ENCODE results near the gene EHD2. TPM values are rescaled to one million over a fixed set of nuclear protein-coding genes. Genes with fewer than 3 reads are reported as not detected.
"Not testable (repeated sequence)": the region's sequence is repeated elsewhere in the genome, so short reads cannot be mapped to it uniquely, and the experiment has no call there.

The EHD2 gene
- total RNA-seq, 1 donor from 2014 or later = 1.2 TPM

GRCh38 chr19:47741544-47742140 is 28.4 kb downstream of the EHD2 start:
- no peak for FAIRE-seq
- no peak for DNase-seq (ENCODE audit: low spot score in 2 of 2)

DNA sequence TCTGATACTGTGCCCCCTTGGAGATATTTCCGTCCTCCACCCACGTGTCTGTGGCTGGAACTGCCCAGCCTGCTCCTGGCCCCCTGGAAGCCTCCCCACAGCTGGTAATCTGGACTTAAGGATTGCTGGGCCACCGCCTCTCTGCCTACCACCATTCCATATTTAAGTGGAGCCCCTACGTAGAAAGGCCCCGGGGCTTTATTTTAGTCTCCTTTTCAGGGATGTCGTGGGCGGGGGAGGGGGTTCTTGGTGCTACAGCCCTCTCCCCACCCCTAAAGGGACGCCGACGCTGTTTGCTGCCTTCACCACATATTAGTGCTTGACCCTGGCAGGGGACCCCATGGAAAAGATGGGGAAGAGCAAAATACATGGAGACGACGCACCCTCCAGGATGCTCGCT is 29.4 kb downstream of the EHD2 start:
- DNase-seq (ENCODE audit: low spot score in 2 of 2) = no peak
- no peak for FAIRE-seq

DNA sequence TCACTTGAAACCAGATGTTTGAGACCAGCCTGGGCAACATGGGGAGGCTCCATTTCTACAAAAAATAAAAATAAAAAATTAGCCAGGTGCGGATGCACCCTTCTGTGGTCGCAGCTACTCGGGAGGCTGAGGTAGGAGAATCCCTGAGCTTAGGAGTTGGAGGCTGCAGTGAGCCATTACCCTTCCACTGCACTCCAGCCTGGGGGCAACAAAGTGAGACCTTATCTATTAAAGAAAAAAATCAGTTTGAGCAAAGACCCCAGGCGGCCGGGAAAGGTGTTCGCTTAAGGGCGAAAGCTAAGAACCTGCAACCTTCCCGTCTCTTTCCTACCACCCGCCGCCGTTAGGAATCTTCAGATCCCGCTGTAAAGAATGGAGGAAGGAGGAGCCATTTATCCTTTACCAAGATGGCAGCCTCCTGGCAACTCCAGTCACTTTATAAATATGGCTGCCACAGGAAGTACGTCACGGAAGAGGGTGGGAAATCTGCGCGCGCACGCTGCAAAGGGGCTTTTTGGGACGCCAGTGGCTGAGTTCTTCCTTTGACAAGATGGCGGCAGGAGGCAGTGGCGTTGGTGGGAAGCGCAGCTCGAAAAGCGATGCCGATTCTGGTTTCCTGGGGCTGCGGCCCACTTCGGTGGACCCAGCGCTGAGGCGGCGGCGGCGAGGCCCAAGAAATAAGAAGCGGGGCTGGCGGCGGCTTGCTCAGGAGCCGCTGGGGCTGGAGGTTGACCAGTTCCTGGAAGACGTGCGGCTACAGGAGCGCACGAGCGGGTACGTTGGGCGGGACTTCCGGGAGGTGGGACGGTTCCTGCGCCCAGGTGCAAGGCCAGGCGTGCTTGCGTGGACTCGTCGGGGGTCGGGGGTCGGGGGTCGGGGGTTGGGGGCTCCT is 32.0 kb downstream of the EHD2 start, which contains the start of gene NOP53:
TSS of gene NOP53 (plus strand) at position 537 of the 892 bp plus-strand sequence. CDS start at position 551, 14 bp downstream.
- FAIRE-seq = peak; percentile 23
- peak; percentile 96 to 98 for DNase-seq (ENCODE audit: low spot score in 2 of 2)

GRCh38 chr19:47746129-47746528 is 32.9 kb downstream of the EHD2 start:
- not testable (repeated sequence) for FAIRE-seq; DNase-seq (ENCODE audit: low spot score in 2 of 2)

DNA sequence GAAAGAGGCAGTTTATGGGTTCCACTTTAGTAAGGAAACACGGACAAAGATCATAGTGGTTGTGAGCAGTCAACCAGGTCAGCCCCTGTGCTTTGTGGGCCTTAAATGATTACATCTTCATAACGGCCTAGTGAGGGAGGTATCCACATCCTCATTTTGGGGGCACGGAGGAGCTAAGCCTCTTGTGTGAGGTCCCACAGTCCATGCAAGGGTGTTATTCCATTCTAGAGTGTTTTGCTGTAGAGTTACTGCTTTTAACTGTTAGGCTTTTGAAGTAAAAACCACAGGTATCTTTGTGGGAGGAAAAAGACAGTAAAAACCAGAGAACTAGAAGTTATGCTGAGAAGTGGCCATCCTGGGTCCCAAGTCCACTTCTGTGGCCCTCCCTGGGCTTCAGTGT is 36.1 kb downstream of the EHD2 start:
- no peak for DNase-seq (ENCODE audit: low spot score in 2 of 2)
- no peak for FAIRE-seq

- no peak for FAIRE-seq
These were observed 37.5 kb downstream of the EHD2 start for GRCh38 chr19:47750752-47751151.

DNA sequence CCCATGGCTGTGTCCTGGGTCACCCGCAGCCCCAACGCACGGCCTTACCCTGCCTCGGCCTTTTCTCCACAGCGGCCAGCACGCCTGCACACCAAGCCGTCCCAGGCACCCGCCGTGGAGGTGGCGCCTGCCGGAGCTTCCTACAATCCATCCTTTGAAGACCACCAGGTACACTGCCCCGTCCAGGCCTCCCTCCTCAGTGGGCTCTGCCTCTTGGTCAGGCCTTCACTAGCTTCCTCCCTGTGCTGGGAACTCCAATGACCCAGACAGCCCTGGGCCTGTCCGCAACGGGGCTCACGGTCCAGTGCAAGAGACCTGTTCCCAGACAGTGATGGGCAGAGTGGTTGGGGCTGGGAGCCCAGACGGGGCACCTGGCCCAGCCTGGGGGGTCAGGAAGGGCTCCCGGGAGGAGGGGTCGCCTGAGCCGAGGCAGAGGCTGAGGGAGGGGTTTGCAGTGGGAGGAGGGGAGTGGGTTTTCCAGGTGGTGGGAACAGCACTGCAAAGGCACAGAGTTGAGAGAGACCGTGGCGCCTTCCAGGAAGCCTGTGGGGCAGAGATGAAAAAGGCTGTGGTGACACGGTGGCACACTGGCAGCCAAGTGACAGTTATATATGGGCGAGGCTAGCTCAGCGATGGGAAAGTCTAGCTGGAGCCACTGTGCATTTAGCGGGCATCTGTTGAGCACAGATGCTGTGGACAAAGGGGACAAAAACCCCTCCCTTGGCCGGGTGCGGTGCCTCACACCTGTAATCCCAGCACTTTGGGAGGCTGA is 39.4 kb downstream of the EHD2 start:
- no peak for FAIRE-seq

More at GRCh38 chr19:47750752-47751151, 37.5 kb downstream of the EHD2 start:
- DNase-seq (ENCODE audit: low spot score in 2 of 2) = no peak

DNA sequence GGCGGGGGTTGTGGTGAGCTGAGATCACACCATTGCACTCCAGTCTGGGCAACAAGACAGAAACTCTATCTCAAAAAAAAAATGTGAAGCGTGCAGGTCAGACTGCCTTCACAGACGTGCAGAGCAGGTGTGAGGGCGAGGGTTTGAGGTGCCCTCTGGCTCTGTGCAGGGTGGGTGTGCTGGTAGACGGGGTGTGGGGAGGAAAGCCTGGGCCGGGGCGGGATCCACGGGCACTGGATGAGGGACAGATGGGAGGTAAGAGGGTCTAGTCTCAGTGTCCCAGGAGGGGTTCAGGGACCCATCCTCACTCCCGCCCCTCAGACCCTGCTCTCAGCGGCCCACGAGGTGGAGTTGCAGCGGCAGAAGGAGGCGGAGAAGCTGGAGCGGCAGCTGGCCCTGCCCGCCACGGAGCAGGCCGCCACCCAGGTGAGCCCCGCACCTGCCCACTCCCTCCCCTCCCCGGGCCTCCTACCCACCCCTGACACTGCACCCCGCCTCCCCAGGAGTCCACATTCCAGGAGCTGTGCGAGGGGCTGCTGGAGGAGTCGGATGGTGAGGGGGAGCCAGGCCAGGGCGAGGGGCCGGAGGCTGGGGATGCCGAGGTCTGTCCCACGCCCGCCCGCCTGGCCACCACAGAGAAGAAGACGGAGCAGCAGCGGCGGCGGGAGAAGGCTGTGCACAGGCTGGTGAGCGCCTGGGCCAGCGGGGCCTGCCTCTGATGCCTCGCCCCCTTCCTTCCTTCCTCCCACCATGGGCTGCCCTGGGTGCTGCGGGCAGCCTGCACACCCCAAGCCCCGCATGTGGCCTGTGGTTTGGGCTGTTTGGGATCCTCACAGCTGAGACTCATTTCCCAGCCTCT is 41.2 kb downstream of the EHD2 start:
- FAIRE-seq (no peak), DNase-seq (ENCODE audit: low spot score in 2 of 2) (no peak)

More for the DNA sequence above, 39.4 kb downstream of the EHD2 start:
- DNase-seq (ENCODE audit: low spot score in 2 of 2) = no peak

DNA sequence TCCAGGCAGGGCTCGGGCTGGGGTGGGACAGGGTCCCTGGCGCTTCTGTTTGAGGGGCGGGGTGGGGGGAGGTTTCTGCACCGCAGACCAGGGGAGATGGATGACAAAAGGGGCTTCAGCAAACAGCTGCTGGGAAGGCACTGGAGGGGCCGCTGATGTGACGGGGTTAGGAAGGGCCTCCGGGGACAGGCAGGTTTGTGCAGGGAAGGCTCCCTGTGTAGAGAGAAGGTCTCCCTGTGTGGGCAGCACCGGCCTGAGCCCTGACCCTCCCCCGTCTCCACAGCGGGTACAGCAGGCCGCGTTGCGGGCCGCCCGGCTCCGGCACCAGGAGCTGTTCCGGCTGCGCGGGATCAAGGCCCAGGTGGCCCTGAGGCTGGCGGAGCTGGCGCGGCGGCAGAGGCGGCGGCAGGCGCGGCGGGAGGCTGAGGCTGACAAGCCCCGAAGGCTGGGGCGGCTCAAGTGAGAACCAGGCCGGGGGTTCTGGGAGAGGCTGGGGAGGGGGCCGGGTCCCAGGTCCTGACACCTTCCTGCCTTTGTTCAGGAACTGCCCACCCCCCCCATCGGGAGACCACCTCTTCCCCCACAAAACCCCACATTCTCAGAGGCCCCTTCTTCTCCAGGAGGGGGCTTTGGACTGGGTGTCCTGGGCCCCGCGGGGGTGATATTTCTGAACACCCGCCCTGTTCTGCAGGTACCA is 42.0 kb downstream of the EHD2 start:
- no peak for FAIRE-seq

GRCh38 chr19:47755762-47756626 is 42.8 kb downstream of the EHD2 start:
- FAIRE-seq = no peak
- DNase-seq (ENCODE audit: low spot score in 2 of 2) = no peak

More for the DNA sequence above, 42.0 kb downstream of the EHD2 start:
- DNase-seq (ENCODE audit: low spot score in 2 of 2) = no peak

GRCh38 chr19:47756627-47756929 is 43.4 kb downstream of the EHD2 start:
- DNase-seq (ENCODE audit: low spot score in 2 of 2) (no peak), FAIRE-seq (no peak)

- no peak for FAIRE-seq
- DNase-seq (ENCODE audit: low spot score in 2 of 2) = no peak
These were observed 43.9 kb downstream of the EHD2 start for GRCh38 chr19:47756953-47757608.

GRCh38 chr19:47757617-47758442 is 44.6 kb downstream of the EHD2 start:
- no peak for DNase-seq (ENCODE audit: low spot score in 2 of 2)
- FAIRE-seq = no peak

DNA sequence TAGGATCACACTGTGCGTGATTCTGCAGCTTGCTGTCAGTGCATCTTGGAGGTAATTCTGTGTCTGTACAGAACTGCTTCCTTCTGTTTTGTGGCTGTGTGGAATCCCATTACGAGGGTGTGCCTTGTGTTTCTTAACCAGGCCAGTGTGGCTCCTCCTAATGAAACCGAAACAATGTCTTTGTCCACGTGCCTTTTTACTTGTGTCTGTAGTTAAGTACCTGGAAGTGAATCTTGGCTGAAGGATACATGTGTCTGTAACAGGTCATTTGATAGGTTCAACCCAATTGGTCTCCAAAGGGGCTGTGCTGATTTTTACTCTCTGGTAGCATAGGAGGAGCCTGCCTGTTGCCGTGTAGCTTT is 45.2 kb downstream of the EHD2 start:
- FAIRE-seq (no peak), DNase-seq (ENCODE audit: low spot score in 2 of 2) (no peak)

DNA sequence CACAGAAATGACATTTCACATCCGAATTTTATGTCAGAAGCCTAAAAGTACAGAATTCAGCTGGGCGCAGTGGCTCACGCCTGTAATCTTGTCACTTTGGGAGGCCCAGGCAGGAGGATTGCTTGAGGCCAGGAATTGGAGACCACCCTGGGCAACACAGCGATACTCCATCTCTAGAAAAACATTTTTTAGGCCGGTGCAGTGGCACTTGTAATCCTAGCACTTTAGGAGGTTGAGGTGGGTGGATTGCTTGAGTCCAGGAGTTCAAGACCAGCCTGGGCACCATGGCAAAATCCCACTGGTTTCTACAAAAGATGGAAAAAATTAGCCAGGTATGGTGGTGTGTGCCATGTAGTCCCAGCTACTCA is 47.4 kb downstream of the EHD2 start:
- no peak for FAIRE-seq

DNA sequence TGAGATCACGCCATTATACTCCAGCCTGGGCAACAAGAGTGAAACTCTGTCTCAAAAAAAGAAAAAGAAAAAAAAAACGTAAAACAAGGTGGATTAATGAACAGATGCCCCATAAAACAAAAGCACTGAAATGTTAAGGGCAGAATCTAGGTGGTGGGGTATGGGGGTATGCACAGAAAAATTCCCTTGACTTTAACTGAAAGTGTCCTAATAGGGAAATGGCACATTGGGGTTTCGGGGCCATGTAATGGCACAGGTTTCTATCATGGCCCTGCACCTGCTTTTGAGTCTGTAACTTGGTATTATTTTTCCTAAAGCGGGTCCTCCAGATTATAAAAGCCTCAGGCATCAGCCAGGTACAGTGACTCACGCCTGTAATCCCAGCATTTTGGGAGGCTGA is 48.3 kb downstream of the EHD2 start:
- no peak for DNase-seq (ENCODE audit: low spot score in 2 of 2)
- FAIRE-seq = no peak

More for the DNA sequence above, 47.4 kb downstream of the EHD2 start:
- DNase-seq (ENCODE audit: low spot score in 2 of 2) = no peak

DNA sequence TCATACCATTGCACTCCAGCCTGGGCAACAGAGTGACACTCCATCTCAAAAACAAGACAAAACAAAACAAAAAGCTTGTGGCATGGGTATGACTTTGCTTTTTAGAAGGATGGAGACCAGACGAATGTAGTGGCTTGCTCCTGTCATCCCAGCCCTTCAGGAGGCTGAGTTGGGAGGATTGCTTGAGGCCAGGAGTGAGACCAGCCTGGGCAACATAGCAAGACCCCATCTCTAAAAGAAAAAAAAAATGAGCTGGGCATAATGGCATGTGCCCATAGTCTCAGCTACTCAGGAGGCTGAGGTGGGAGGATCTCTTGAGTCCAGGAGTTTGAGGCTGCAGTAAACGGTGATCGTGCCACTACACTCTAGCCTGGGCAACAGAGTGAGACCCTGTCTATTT is 48.9 kb downstream of the EHD2 start:
- FAIRE-seq = no peak
- no peak for DNase-seq (ENCODE audit: low spot score in 2 of 2)

Data from frontal cortex (tissue), 4 donors.